ENCODE data around the gene ADAM33. TPM values are rescaled to one million over a fixed set of nuclear protein-coding genes. Genes with fewer than 3 reads are reported as not detected.

The ADAM33 gene
- total RNA-seq, 3 donors from 2014 or later, result 6.4 to 86.6 (median 9.7) TPM

- ATAC-seq (no peak), DNase-seq (peak in 1 of 3 donors; percentile 40)
- H3K4me1 ChIP-seq (ENCODE audit: low read depth), result no peaks in the 10 kb centered on the region
- no peaks in the 10 kb centered on the region for H3K9me3 ChIP-seq
- H3K4me3 ChIP-seq, result no peak overlapping the region
- no peaks in the 10 kb centered on the region for H3K36me3 ChIP-seq (ENCODE audit: low read depth)
- no peak for TF ChIP-seq CTCF (IDR thresholded peaks at IDR 0.05)
- intact Hi-C loops (cut with DNase I, micrococcal nuclease), result loop anchor here (5.0 to 10.0 kb wide), 2 partner anchors 35 to 397 kb away; partner anchors contain the start of gene SIGLEC1 (in 2 of the 2)
Measured at GRCh38 chr20:3677733-3678132, 4.1 kb downstream of the ADAM33 start.

GRCh38 chr20:3674995-3675900, 6.6 kb downstream of the ADAM33 start:
- H3K9me3 ChIP-seq, result no peaks in the 10 kb centered on the region
- TF ChIP-seq CTCF (IDR thresholded peaks at IDR 0.05), result no peak
- ATAC-seq, result no peak
- H3K36me3 ChIP-seq (ENCODE audit: low read depth), result no peaks in the 10 kb centered on the region
- no peaks in the 10 kb centered on the region for H3K4me1 ChIP-seq (ENCODE audit: low read depth)
- intact Hi-C loops (cut with DNase I, micrococcal nuclease), result loop anchor here (5.0 to 10.0 kb wide), 2 partner anchors 37 to 400 kb away; partner anchors contain the start of gene SIGLEC1 (in 2 of the 2)
- DNase-seq, result no peak
- no peak overlapping the region for H3K4me3 ChIP-seq

GRCh38 chr20:3674447-3674846, 7.4 kb downstream of the ADAM33 start:
- Histone ChIP-seq H3K4me1 (ENCODE audit: low read depth) (no peaks in the 10 kb centered on the region), H3K9me3 (no peaks in the 10 kb centered on the region), H3K36me3 (ENCODE audit: low read depth) (no peaks in the 10 kb centered on the region), H3K4me3 (no peak overlapping the region)
- TF ChIP-seq CTCF (IDR thresholded peaks at IDR 0.05), result no peak
- ATAC-seq, result no peak
- DNase-seq, result no peak
- intact Hi-C loops (cut with DNase I, micrococcal nuclease), result loop anchor here in 1 of 2 donors (10.0 kb wide), 1 partner anchor 400 kb away; no protein-coding TSS in a partner anchor

- Histone ChIP-seq H3K4me3 (no peak overlapping the region), H3K9me3 (no peaks in the 10 kb centered on the region), H3K36me3 (ENCODE audit: low read depth) (no peaks in the 10 kb centered on the region), H3K4me1 (ENCODE audit: low read depth) (no peaks in the 10 kb centered on the region)
- no peak for TF ChIP-seq CTCF (IDR thresholded peaks at IDR 0.05)
- intact Hi-C loops (cut with DNase I, micrococcal nuclease), result loop anchor here in 1 of 2 donors (10.0 kb wide), 1 partner anchor 401 kb away; no protein-coding TSS in a partner anchor
- ATAC-seq, result no peak
- no peak for DNase-seq
Measured at GRCh38 chr20:3673221-3674070, 8.4 kb downstream of the ADAM33 start.

- Histone ChIP-seq H3K36me3 (ENCODE audit: low read depth) (no peaks in the 10 kb centered on the region), H3K4me1 (ENCODE audit: low read depth) (no peaks in the 10 kb centered on the region), H3K9me3 (no peaks in the 10 kb centered on the region), H3K4me3 (no peak overlapping the region)
- no peak for TF ChIP-seq CTCF (IDR thresholded peaks at IDR 0.05)
- intact Hi-C loops (cut with DNase I, micrococcal nuclease), result loop anchor here in 1 of 2 donors (10.0 kb wide), 1 partner anchor 402 kb away; no protein-coding TSS in a partner anchor
- no peak for DNase-seq
- ATAC-seq, result no peak
Measured at GRCh38 chr20:3672547-3673171, 9.2 kb downstream of the ADAM33 start.
